A673 (cell line): Measurements from ENCODE around the gene STAP2.

Experiments used
- EZH2 ChIP-seq: fragments of 200-600 bp; sonication (generic); IDR thresholded peaks from 2 replicates; pipeline ENCODE4 v1.6.1; 2017; ENCODE audit warnings: borderline replicate concordance, low read depth, mild to moderate bottlenecking, mixed read lengths, antibody characterized with exemption, low read length; ENCODE audit not compliant: poor library complexity, severe bottlenecking
- TF ChIP-seq, protein P1 (sequence below): fragments of 300-800, 200-600 bp; sonication (generic); conservative IDR thresholded peaks from 2 replicates; pipeline ENCODE4 v1.5.1; 2017; ENCODE audit warnings: low read depth, mild to moderate bottlenecking, antibody characterized with exemption, low read length, moderate library complexity, mixed read lengths

DNA sequence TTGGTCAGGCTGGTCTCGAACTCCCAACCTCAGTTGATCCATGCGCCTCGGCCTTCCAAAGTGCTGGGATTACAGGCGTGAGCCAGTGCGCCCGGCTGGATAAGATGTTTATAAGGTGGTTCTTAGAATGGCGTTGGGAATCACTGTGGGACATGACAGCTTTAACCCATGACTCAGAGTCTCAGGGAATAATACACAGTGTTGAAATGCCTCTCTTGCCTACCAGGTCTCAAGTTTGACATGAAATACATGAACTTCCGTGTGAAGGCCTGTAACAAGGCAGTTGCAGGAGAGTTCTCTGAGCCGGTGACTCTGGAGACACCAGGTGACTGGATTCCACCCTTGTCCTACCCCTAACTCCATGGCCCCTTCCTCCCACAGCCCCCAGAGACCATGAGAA, 21.7 kb downstream of the STAP2 start:
- TF ChIP-seq, protein P1, sequence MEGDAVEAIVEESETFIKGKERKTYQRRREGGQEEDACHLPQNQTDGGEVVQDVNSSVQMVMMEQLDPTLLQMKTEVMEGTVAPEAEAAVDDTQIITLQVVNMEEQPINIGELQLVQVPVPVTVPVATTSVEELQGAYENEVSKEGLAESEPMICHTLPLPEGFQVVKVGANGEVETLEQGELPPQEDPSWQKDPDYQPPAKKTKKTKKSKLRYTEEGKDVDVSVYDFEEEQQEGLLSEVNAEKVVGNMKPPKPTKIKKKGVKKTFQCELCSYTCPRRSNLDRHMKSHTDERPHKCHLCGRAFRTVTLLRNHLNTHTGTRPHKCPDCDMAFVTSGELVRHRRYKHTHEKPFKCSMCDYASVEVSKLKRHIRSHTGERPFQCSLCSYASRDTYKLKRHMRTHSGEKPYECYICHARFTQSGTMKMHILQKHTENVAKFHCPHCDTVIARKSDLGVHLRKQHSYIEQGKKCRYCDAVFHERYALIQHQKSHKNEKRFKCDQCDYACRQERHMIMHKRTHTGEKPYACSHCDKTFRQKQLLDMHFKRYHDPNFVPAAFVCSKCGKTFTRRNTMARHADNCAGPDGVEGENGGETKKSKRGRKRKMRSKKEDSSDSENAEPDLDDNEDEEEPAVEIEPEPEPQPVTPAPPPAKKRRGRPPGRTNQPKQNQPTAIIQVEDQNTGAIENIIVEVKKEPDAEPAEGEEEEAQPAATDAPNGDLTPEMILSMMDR = no peak
- no peak for TF ChIP-seq EZH2
